Measurements from ENCODE around the gene PARVG.

PARVG gene

DNA sequence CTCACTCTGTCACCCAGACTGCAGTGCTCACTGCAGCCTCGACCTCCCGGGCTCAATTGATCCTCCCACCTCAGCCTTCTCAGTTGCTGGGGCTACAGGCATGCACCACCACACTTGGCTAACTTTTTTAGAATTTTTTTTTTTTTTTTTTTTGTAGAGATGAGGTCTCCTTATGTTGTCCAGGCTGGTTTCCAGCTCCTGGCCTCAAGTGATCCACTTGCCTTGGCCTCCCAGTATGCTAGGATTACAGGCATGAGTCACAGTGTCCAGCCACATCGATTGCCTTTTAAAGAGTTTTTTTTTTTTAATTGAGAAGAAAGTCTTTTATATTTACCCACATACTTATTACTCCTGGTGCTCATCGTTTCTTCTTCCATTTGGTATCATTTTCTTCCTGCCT, 30.0 kb downstream of the PARVG start:
- Histone ChIP-seq H3K27me3 (ENCODE audit: control insufficient read depth, insufficient read depth, low read length) (no peaks in the 10 kb centered on the region), H3K4me3 (ENCODE audit: low read depth, low read length) (no peak overlapping the region), H3K36me3 (ENCODE audit: control insufficient read depth, insufficient read depth, low read length) (no peaks in the 10 kb centered on the region), H3K4me1 (ENCODE audit: control insufficient read depth, insufficient read depth, low read length) (no peaks in the 10 kb centered on the region), H3K9ac (ENCODE audit: low read depth, low read length) (no peak overlapping the region), H3K9me3 (ENCODE audit: control insufficient read depth, insufficient read depth, low read length) (no peaks in the 10 kb centered on the region)

DNA sequence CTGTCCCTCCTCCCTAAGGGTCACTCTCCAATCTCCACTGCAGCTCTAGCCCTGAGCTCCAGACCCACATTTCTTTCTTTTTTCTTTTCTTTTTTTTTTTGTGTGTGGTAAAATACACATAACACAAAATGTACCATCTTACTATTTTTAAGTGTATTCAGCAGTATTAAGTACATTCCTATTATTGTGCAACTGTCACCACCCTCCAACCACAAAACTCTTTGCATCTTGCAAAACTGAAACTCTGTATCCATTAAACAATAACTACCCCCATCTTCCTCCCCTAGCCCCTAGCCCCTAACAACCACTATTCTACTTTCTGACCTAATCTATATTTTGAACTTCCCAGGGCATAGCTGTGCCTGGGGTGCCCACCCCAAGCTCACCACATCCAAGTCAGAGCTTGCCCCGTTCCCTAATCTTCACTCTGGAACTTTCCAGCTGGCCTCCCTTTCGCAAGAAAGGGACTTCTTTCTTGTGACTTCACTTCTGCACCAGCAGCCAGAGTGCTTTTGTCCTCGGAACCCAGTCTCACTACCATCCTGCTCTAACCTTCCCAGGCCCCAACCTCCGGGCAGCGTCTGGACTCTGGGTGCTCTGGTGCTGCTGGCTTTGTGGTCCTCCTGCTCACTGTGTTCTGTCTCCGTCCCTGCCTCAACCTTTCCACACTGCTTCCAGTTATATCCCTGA, 30.7 kb downstream of the PARVG start:
- Histone ChIP-seq H3K27me3 (ENCODE audit: control insufficient read depth, insufficient read depth, low read length) (no peaks in the 10 kb centered on the region), H3K9me3 (ENCODE audit: control insufficient read depth, insufficient read depth, low read length) (no peaks in the 10 kb centered on the region), H3K4me3 (ENCODE audit: low read depth, low read length) (no peak overlapping the region), H3K36me3 (ENCODE audit: control insufficient read depth, insufficient read depth, low read length) (no peaks in the 10 kb centered on the region), H3K4me1 (ENCODE audit: control insufficient read depth, insufficient read depth, low read length) (no peaks in the 10 kb centered on the region), H3K9ac (ENCODE audit: low read depth, low read length) (no peak overlapping the region)

DNA sequence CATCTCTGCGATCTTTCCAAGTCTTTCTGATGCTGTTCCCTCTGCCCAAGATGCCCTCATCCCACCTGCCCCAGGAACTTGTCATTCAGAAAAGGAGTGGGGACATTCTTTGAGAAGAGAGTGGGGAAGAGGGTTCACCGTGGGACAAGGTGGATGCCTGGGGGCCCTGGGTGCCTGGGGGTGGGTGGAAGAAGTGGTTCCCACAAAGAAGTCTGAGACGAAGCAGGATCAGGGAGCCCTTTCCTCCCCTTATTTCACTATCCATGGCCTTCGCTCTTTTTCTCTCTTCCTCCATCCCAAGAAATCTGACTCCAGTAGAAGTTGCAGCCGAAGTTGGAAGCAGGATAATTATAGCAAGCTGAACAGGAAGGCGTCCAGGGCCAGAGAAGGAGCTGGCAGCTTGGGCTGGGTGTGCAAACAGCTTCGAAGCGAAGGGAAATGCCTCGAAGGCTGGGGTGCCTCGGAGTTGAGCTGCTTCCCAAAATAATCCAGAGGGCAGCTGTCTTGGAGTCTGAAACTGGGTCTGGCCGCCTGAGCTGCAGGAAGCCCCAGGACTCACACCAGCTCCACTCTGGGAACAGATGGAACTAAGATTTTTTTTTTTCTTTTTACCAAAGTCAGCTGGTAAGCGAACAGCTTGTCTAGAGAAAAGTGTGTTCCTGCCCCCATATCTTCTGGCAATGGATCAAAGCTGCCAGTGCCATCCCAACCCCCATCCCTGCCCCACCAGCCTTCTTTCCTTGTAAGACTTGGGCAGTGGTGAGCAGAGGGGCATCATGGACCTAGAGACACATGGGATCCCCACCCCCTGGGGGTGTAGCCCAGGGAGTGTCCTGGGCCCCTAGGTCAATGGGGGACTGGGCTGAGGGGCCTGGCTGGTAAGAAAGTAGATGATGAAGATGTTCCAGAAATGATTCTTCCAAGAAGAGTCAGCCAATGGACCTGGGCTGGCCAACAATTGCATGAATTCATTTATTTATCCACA, 31.5 kb downstream of the PARVG start:
- Histone ChIP-seq H3K9ac (ENCODE audit: low read depth, low read length) (no peak overlapping the region), H3K4me3 (ENCODE audit: low read depth, low read length) (no peak overlapping the region), H3K27me3 (ENCODE audit: control insufficient read depth, insufficient read depth, low read length) (no peaks in the 10 kb centered on the region), H3K4me1 (ENCODE audit: control insufficient read depth, insufficient read depth, low read length) (no peaks in the 10 kb centered on the region), H3K36me3 (ENCODE audit: control insufficient read depth, insufficient read depth, low read length) (no peaks in the 10 kb centered on the region), H3K9me3 (ENCODE audit: control insufficient read depth, insufficient read depth, low read length) (no peaks in the 10 kb centered on the region)

DNA sequence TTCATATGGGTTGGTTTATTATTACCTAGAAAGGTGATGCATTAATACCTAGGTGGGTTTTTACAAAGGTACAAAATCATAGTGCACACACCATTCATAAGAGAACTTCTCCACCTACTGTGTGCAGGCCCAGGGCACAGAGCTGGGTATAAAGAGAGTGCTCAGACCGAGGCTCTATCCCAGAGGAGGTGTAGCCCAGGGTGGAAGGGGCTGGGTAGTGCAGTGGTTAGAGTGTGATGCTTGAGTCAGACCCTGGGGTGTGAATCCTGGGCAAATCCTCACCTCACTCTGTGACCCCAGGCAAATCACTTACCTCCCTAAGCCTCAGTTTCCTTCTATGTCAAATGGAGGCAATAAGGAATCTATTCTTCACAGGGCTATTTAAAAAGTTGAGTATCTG, 32.2 kb downstream of the PARVG start:
- H3K9me3 ChIP-seq (ENCODE audit: control insufficient read depth, insufficient read depth, low read length): no peaks in the 10 kb centered on the region
- H3K9ac ChIP-seq (ENCODE audit: low read depth, low read length): no peak overlapping the region
- H3K4me1 ChIP-seq (ENCODE audit: control insufficient read depth, insufficient read depth, low read length): no peaks in the 10 kb centered on the region
- H3K4me3 ChIP-seq (ENCODE audit: low read depth, low read length): no peak overlapping the region
- no peaks in the 10 kb centered on the region for H3K36me3 ChIP-seq (ENCODE audit: control insufficient read depth, insufficient read depth, low read length)
- no peaks in the 10 kb centered on the region for H3K27me3 ChIP-seq (ENCODE audit: control insufficient read depth, insufficient read depth, low read length)

DNA sequence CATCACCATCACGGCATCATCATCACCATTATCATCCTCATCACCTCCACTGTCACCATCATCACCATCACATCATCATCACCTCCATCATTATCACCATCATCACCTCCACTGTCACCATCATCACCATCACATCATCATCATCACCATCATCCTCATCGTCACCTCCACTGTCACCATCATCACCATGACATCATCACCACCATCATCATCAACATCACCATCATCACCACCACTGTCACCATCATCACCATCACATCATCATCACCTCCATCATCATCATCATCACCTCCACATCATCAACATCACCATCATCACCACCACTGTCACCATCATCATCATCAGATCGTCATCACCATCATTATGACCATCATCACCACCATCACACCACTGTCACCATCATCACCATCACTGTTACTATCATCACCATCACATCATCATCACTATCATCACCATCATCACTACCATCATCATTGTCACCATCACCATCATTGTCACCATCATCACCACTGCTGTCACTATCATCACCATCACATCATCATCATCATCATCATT, 32.8 kb downstream of the PARVG start:
- Histone ChIP-seq H3K9ac (ENCODE audit: low read depth, low read length) (no peak overlapping the region), H3K4me3 (ENCODE audit: low read depth, low read length) (no peak overlapping the region), H3K27me3 (ENCODE audit: control insufficient read depth, insufficient read depth, low read length) (no peaks in the 10 kb centered on the region), H3K9me3 (ENCODE audit: control insufficient read depth, insufficient read depth, low read length) (no peaks in the 10 kb centered on the region), H3K4me1 (ENCODE audit: control insufficient read depth, insufficient read depth, low read length) (no peaks in the 10 kb centered on the region), H3K36me3 (ENCODE audit: control insufficient read depth, insufficient read depth, low read length) (no peaks in the 10 kb centered on the region)

DNA sequence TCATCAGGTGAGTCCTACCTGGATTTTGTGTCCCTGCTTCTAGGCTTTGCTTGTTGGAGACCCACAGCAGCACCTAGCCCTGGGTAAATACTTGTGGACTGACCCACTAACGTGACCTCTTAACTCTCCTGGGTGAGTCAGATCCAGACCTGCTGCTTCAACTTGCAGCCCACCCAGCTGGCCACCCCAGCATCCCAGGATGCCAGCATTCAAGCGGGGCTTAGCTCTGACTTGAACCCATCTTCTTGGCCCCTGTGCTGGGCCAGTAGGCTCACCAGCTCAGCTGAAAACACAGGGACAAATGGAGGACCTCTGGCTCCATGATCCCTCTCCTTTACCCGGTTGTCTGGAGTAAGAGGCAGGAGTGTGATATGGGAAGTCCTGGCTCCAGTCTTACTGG, 33.5 kb downstream of the PARVG start:
- H3K9me3 ChIP-seq (ENCODE audit: control insufficient read depth, insufficient read depth, low read length): no peaks in the 10 kb centered on the region
- no peaks in the 10 kb centered on the region for H3K4me1 ChIP-seq (ENCODE audit: control insufficient read depth, insufficient read depth, low read length)
- H3K27me3 ChIP-seq (ENCODE audit: control insufficient read depth, insufficient read depth, low read length): no peaks in the 10 kb centered on the region
- H3K4me3 ChIP-seq (ENCODE audit: low read depth, low read length): no peak overlapping the region
- no peak overlapping the region for H3K9ac ChIP-seq (ENCODE audit: low read depth, low read length)
- no peaks in the 10 kb centered on the region for H3K36me3 ChIP-seq (ENCODE audit: control insufficient read depth, insufficient read depth, low read length)

DNA sequence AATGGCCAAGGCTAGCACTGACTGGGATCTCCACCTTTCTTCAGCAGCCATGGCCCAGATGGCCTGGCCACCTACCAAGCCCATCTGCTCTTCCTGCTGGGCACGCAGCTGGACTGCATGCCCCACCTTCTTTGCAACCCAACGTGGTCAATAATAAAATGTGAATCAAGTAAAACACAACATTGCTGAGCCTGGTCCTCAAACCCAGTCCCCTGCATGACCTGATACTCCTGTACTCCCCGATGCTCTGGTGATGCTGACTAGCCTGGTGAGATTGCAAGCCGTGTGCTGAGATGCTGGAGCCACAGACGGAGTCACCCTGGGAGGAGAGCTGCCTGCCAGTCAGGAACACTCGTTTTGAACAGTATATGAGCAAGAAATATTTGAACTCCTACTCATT, 34.0 kb downstream of the PARVG start:
- no peaks in the 10 kb centered on the region for H3K9me3 ChIP-seq (ENCODE audit: control insufficient read depth, insufficient read depth, low read length)
- H3K36me3 ChIP-seq (ENCODE audit: control insufficient read depth, insufficient read depth, low read length): no peaks in the 10 kb centered on the region
- H3K9ac ChIP-seq (ENCODE audit: low read depth, low read length): no peak overlapping the region
- H3K4me3 ChIP-seq (ENCODE audit: low read depth, low read length): no peak overlapping the region
- no peaks in the 10 kb centered on the region for H3K4me1 ChIP-seq (ENCODE audit: control insufficient read depth, insufficient read depth, low read length)
- no peaks in the 10 kb centered on the region for H3K27me3 ChIP-seq (ENCODE audit: control insufficient read depth, insufficient read depth, low read length)

DNA sequence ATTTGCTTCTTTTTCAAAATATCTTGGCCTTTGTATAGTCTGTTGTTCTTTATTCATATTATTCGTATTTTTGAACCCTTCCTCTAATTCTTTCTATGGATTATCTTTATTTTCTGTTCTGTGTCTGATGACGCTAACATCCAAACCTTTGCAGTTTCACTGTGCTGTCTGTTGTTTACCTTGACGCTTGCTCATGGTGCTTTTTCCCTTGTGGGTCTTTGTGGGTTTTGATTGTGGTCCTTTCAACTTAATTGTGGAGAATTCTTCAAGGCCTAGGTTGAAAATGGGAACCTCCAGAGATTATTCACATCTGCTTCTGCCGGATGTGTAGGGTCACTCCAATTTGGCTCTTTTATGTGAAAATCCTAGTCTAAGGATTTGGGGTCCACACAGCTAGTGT, 34.6 kb downstream of the PARVG start:
- H3K36me3 ChIP-seq (ENCODE audit: control insufficient read depth, insufficient read depth, low read length): no peaks in the 10 kb centered on the region
- no peaks in the 10 kb centered on the region for H3K4me1 ChIP-seq (ENCODE audit: control insufficient read depth, insufficient read depth, low read length)
- no peaks in the 10 kb centered on the region for H3K27me3 ChIP-seq (ENCODE audit: control insufficient read depth, insufficient read depth, low read length)
- H3K4me3 ChIP-seq (ENCODE audit: low read depth, low read length): no peak overlapping the region
- H3K9ac ChIP-seq (ENCODE audit: low read depth, low read length): no peak overlapping the region
- H3K9me3 ChIP-seq (ENCODE audit: control insufficient read depth, insufficient read depth, low read length): no peaks in the 10 kb centered on the region

DNA sequence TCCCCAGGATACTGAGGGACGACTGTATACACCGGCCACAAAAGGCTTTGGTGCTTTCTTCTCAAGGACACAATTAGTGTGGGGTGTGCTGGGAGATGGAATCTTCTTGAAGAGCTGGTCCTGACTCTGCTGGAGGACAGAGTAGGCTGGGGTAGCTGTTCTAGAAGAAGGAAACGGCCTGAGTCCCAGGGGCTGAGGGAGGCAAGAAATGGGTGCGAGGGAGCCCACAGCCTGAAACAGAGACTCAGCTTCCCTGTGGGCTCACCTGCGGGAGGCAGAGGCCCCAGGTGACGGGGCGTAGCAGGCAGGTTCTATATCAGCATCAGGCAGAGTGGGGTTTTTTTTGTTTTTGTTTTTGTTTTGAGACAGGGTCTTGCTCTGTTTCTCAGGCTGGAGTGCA, 36.6 kb downstream of the PARVG start:
- no peaks in the 10 kb centered on the region for H3K4me1 ChIP-seq (ENCODE audit: control insufficient read depth, insufficient read depth, low read length)
- H3K9ac ChIP-seq (ENCODE audit: low read depth, low read length): no peak overlapping the region
- no peaks in the 10 kb centered on the region for H3K36me3 ChIP-seq (ENCODE audit: control insufficient read depth, insufficient read depth, low read length)
- H3K9me3 ChIP-seq (ENCODE audit: control insufficient read depth, insufficient read depth, low read length): no peaks in the 10 kb centered on the region
- H3K27me3 ChIP-seq (ENCODE audit: control insufficient read depth, insufficient read depth, low read length): no peaks in the 10 kb centered on the region
- H3K4me3 ChIP-seq (ENCODE audit: low read depth, low read length): no peak overlapping the region

DNA sequence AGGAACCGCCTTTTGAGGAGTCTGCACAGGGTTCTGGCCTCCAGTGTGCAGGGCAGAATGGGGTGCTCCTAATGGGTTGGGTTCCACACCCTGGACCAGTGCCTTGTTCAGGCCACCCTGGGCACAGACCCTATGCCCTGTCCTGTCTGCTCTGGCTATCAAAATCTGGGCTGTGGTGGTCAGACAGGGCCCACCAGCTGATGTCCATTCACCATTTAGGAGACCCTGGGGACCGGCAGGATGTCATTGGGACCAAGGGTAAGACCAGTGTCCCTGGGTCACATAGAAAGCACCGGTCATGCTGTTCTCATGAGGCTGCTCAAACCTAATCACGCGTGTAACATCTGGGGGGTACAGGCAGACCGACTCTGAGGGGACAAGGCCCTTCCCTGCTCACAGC, 37.3 kb downstream of the PARVG start:
- Histone ChIP-seq H3K36me3 (ENCODE audit: control insufficient read depth, insufficient read depth, low read length) (no peaks in the 10 kb centered on the region), H3K27me3 (ENCODE audit: control insufficient read depth, insufficient read depth, low read length) (no peaks in the 10 kb centered on the region), H3K4me1 (ENCODE audit: control insufficient read depth, insufficient read depth, low read length) (no peaks in the 10 kb centered on the region), H3K9ac (ENCODE audit: low read depth, low read length) (no peak overlapping the region), H3K4me3 (ENCODE audit: low read depth, low read length) (no peak overlapping the region), H3K9me3 (ENCODE audit: control insufficient read depth, insufficient read depth, low read length) (no peaks in the 10 kb centered on the region)

DNA sequence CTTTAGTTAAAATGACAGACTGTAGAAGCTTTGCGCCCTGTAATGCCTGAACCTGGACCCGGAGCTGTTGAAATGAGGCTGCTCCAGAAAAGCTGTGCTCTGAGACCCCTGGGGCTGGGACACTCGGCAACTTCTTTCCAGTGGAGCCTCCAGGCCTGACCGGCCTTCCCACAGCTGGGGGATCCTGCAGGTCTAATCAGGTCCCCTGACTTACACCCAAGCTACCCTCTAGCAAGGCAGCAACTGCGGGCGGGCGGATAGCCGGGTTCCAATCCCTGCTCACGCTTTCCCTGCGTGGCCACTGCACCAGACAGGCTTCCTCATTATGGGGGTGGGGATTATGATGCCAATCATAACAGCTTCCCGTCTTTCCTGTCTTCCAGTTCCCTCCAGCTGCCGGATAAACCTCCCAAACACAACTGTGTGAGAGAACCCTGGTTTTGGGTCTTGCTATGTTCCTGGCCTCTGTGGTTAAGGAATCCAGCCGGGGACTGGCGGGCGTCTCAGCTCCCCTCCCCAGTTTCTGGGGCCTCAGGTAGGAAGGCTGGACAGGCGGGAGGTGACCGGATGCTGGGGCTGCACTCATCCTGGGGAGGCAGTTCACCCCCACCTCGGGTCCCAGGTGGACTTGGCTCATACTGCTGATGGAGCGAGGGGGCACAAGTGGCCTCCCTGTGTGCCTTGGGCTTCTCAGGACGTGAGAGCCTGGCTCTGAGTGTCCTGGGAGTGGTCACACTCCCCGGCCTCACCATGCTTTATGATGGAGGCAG, 38.6 kb downstream of the PARVG start:
- Histone ChIP-seq H3K27me3 (ENCODE audit: control insufficient read depth, insufficient read depth, low read length) (no peaks in the 10 kb centered on the region), H3K4me3 (ENCODE audit: low read depth, low read length) (no peak overlapping the region), H3K9ac (ENCODE audit: low read depth, low read length) (no peak overlapping the region), H3K4me1 (ENCODE audit: control insufficient read depth, insufficient read depth, low read length) (no peaks in the 10 kb centered on the region), H3K9me3 (ENCODE audit: control insufficient read depth, insufficient read depth, low read length) (no peaks in the 10 kb centered on the region), H3K36me3 (ENCODE audit: control insufficient read depth, insufficient read depth, low read length) (no peaks in the 10 kb centered on the region)

Data from iPS-15b (cell line).